ENCODE results near the gene LMO2.
A peak's percentile ranks its signal among the peaks of the same experiment; 100 is the strongest.

LMO2 gene

GRCh38 chr11:33885338-33886005, 6.4 kb downstream of the LMO2 start:
- no peak for DNase-seq

GRCh38 chr11:33884601-33885000, 7.3 kb downstream of the LMO2 start:
- no peak for DNase-seq

- DNase-seq = no peak
These were observed 7.8 kb downstream of the LMO2 start for GRCh38 chr11:33884035-33884434.

GRCh38 chr11:33881651-33882503, 10.0 kb downstream of the LMO2 start:
- no peak for DNase-seq

- DNase-seq = no peak
These were observed 10.9 kb downstream of the LMO2 start for GRCh38 chr11:33880979-33881378.

- no peak for DNase-seq
These were observed 12.5 kb downstream of the LMO2 start for GRCh38 chr11:33879375-33879774.

- DNase-seq = no peak
These were observed 14.8 kb downstream of the LMO2 start for GRCh38 chr11:33877038-33877437.

- no peak for DNase-seq
These were observed 16.1 kb downstream of the LMO2 start for GRCh38 chr11:33875621-33876294.

GRCh38 chr11:33874910-33875490, 16.9 kb downstream of the LMO2 start:
- DNase-seq = no peak

GRCh38 chr11:33874433-33874832, 17.4 kb downstream of the LMO2 start:
- DNase-seq = no peak

- DNase-seq = peak; percentile 52
These were observed 22.1 kb downstream of the LMO2 start for GRCh38 chr11:33869481-33870422.

- DNase-seq = no peak
These were observed 23.0 kb downstream of the LMO2 start for GRCh38 chr11:33868647-33869461.

GRCh38 chr11:33867996-33868646, 23.8 kb downstream of the LMO2 start:
- no peak for DNase-seq

GRCh38 chr11:33867561-33867960, 24.3 kb downstream of the LMO2 start:
- no peak for DNase-seq

- DNase-seq = no peak
These were observed 24.9 kb downstream of the LMO2 start for GRCh38 chr11:33866936-33867335.

- DNase-seq = no peak
These were observed 27.4 kb downstream of the LMO2 start for GRCh38 chr11:33864479-33864878.

GRCh38 chr11:33863418-33864172, 28.3 kb downstream of the LMO2 start:
- no peak for DNase-seq

GRCh38 chr11:33861941-33862589, 29.8 kb downstream of the LMO2 start:
- DNase-seq = no peak

- DNase-seq = no peak
These were observed 30.5 kb downstream of the LMO2 start for GRCh38 chr11:33861386-33861785.
